Mucosa of stomach (tissue), 1 donor: ENCODE measurements around the gene TALDO1.

Experiments
- H3K27me3 ChIP-seq: one replicate; pipeline ENCODE4 v1.7.0; 2013; ENCODE audit warnings: mild to moderate bottlenecking, low read length; ENCODE audit not compliant: control insufficient read depth, insufficient read depth
- H3K36me3 ChIP-seq: one replicate; pipeline ENCODE4 v1.7.0; 2013; ENCODE audit warnings: low read length; ENCODE audit not compliant: control insufficient read depth, insufficient read depth
- H3K4me1 ChIP-seq: one replicate; pipeline ENCODE4 v1.7.0; 2013; ENCODE audit warnings: mild to moderate bottlenecking, low read length; ENCODE audit not compliant: control insufficient read depth, insufficient read depth
- H3K4me3 ChIP-seq: one replicate; pipeline ENCODE4 v1.7.0; 2013; ENCODE audit warnings: low read length
- H3K9ac ChIP-seq: one replicate; pipeline ENCODE4 v1.7.0; 2013; ENCODE audit warnings: mild to moderate bottlenecking, low read length, moderate library complexity
- H3K9me3 ChIP-seq: one replicate; pipeline ENCODE4 v1.7.0; 2013; ENCODE audit warnings: mild to moderate bottlenecking, low read length, moderate library complexity; ENCODE audit not compliant: control insufficient read depth
- donor health status: Pancreatic carcinoma.

Gene TALDO1

GRCh38 chr11:747158-748006, at the start of gene TALDO1:
Gene TALDO1, plus strand, starts transcription at chr11:747464. Its CDS starts 18 bp downstream, at chr11:747482.
- peak within 1 kb of the TSS; percentile 56 for H3K4me3 ChIP-seq
- H3K27me3 ChIP-seq = peaks cover 4% of the 10 kb centered on the region
- H3K36me3 ChIP-seq = no peaks in the 10 kb centered on the region
- no peaks in the 10 kb centered on the region for H3K9me3 ChIP-seq
- H3K4me1 ChIP-seq = peaks cover 16% of the 10 kb centered on the region
- peak within 1 kb of the TSS; percentile 72 for H3K9ac ChIP-seq

DNA sequence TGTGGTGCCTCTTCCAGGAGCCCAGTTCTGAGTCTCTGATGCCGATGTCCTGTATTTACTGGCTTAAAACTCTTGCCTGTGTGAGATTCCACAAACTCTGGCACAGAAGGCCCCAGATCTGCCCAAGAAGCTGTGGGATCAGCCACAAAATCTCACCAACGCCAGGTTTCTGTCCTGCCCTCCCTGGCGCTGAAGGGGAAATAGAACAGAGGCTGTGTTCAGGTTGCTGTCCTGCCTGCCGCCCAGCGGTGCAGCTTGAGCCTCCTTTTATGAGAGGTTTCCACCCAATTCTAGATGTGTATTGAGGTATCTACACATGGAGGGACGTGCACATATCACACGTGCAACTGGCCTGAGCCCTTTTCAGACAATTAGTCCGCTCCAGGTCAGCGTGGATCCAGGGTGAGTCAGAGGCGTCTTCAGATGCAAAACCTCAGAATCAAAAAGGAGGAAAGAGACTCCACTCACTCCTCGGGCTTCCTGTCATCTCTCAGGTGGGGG, 49.4 kb upstream of the TALDO1 start:
- H3K9ac ChIP-seq = no peak overlapping the region
- H3K36me3 ChIP-seq = no peaks in the 10 kb centered on the region
- H3K4me1 ChIP-seq = peaks cover 29% of the 10 kb centered on the region
- no peaks in the 10 kb centered on the region for H3K9me3 ChIP-seq
- H3K27me3 ChIP-seq = no peaks in the 10 kb centered on the region
- no peak overlapping the region for H3K4me3 ChIP-seq

DNA sequence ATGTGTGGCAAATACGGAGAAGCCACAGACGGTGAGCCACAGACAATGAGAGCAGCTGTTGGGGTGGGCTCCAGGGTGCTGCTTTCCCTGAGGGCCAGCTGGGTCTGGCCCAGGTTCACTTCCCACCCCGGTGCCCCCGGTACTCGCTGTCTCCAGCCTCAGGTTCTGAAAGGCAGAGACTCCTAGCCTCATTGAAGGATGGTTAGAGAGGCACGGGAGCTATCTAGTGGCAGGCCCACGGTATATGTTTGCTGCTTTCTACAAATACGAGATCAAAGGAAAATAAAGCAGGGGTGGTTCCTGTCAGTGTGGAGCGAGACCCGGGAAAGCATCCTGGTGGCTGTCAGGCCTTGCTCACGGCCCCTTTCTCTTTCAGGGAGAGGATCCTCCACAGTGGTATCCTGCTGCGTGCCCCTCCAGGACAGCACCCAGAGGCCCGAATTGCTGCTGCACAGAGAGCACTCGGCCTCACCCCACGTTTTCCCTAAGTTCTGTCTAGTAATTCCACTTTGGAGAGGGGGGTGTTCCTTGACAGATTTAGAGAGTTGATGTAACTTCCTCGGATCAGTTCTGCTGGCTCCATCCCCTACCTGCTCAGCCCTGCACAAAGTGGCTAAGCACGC, 48.7 kb upstream of the TALDO1 start:
- Histone ChIP-seq H3K9ac (no peak overlapping the region), H3K4me3 (no peak overlapping the region), H3K27me3 (no peaks in the 10 kb centered on the region), H3K4me1 (peaks cover 32% of the 10 kb centered on the region), H3K9me3 (no peaks in the 10 kb centered on the region), H3K36me3 (no peaks in the 10 kb centered on the region)

- no peaks in the 10 kb centered on the region for H3K36me3 ChIP-seq
- no peaks in the 10 kb centered on the region for H3K9me3 ChIP-seq
- no peak overlapping the region for H3K9ac ChIP-seq
- H3K4me3 ChIP-seq = no peak overlapping the region
- H3K4me1 ChIP-seq = peaks cover 32% of the 10 kb centered on the region
- no peaks in the 10 kb centered on the region for H3K27me3 ChIP-seq
Observed at GRCh38 chr11:699116-699508, 48.2 kb upstream of the TALDO1 start.

DNA sequence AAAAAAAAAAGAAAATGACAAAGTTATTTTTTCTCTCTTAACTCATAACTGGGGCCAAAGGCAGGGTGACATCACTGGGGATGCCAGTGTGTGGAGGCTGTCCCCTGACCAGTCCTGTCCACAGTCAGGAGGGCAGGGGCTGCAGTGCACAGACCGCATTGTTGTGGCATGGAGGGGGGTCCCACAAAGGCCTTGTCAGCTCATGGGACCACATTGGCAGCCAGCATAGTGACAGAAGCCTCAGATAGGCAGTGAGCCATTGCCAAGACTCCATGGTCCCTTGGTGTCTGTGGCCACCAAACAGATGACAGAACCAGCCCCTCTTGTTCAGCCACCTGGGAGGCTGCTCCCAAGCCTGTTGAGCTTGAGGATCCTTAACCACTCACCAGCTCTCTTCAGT, 47.5 kb upstream of the TALDO1 start:
- peaks cover 37% of the 10 kb centered on the region for H3K4me1 ChIP-seq
- no peak overlapping the region for H3K9ac ChIP-seq
- H3K9me3 ChIP-seq = no peaks in the 10 kb centered on the region
- H3K36me3 ChIP-seq = no peaks in the 10 kb centered on the region
- H3K27me3 ChIP-seq = no peaks in the 10 kb centered on the region
- H3K4me3 ChIP-seq = no peak overlapping the region

DNA sequence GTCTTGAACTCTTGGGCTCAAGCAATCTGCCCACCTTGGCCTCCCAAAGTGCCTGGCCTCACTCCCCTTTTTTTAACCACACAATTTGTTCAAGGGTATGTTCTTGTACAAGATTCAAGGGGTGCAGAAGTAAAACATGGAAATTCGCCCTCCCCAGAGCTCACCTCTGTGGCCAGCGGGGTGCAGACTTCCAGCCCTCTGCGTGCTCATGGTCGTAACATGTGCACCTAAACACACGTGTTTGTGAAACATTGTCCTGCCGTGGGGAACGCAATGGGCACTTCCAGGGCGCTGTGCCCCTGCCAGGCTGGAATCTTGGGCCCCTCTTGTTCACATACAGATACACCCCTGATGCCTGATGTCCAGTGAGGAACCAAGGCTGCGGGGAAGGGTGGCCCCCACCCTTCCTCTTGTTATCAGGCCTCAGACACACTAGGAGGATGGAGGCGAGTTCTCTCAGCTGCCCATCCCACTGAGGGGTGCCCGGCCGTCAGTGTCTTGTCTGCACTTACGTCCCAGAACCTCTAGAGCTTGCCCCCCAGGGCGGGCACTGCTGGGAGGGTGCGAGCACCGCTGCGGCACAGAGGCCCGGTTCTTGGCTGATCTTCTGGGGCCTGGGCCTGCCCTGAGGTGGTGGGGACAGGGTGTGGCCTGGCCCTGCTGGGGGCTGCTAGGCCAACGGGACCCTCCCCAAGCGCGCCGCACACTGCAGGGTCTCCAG, 45.4 kb upstream of the TALDO1 start:
- H3K4me1 ChIP-seq = peaks cover 32% of the 10 kb centered on the region
- H3K4me3 ChIP-seq = no peak overlapping the region
- no peaks in the 10 kb centered on the region for H3K9me3 ChIP-seq
- no peaks in the 10 kb centered on the region for H3K27me3 ChIP-seq
- H3K36me3 ChIP-seq = no peaks in the 10 kb centered on the region
- H3K9ac ChIP-seq = no peak overlapping the region

DNA sequence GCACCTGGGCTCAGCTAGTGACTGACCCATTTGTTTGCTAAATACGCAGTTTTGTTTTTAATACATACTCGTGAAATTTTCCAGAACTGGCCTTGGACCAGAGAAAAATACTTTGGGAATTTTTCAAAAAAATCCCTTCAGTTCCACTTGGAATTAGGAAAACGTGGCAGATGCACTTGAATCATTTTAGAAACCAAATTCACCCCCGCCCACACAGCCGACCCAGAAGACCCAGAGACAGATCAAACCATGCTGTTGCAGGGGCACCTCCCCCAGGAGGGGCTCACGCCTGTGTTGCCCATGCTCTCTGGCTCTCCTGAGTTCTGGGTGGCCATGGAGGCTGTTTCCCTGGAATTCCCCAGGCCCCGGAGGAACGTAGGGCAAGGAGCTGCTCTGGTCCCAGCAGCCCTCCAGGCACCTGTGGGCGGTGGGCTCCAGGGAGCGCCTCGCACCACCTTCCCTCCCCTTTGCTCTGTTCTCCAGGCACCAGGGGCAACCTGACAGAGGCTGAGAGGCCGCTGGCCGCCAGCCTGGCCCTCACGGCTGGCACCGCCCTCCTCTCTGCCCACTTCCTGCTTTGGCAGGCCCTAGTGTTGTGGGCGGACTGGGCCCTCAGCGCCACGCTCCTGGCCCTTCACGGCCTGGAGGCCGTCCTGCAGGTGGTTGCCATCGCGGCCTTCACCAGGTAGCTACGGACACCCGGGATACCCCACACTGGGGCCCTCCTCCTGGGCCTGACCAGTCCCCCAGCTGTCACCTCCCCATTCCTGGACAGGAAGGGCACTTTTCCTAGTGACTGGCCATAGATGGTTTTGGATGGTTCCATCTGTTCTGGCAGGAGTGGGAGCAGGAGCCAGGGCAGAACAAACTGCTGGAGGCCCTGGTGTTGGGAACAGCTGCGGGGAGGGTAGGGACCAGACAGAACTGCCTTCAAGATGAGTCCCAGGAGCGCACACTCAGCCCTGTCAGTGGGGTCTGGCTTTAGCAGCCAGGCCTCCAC, 44.5 kb upstream of the TALDO1 start:
- H3K9ac ChIP-seq = peak overlapping the region; percentile 61
- no peak overlapping the region for H3K4me3 ChIP-seq
- peaks cover 6% of the 10 kb centered on the region for H3K27me3 ChIP-seq
- H3K36me3 ChIP-seq = no peaks in the 10 kb centered on the region
- H3K9me3 ChIP-seq = no peaks in the 10 kb centered on the region
- peaks cover 40% of the 10 kb centered on the region for H3K4me1 ChIP-seq

DNA sequence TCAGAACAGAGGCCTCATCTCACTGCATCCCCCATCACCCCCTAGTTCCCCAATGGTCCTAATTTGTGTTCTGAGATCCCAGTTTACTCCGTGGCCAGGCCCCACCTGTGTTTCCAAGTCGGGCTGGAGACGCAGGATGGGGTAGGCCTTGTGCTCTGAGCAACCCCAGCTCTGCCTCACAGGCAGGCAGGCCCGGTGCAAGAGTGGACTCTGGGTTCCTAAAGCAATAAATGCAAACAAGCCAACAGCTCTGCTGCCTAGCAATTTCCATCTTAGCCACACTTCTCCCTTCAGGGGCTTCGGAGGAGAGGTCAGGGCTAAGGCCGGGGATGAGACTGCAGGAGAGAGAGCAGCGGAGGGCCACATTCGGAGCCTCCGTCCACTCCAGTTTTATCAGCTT, 43.8 kb upstream of the TALDO1 start:
- no peaks in the 10 kb centered on the region for H3K36me3 ChIP-seq
- peak overlapping the region; percentile 61 for H3K9ac ChIP-seq
- H3K4me1 ChIP-seq = peaks cover 48% of the 10 kb centered on the region
- no peaks in the 10 kb centered on the region for H3K9me3 ChIP-seq
- H3K27me3 ChIP-seq = peaks cover 10% of the 10 kb centered on the region
- H3K4me3 ChIP-seq = no peak overlapping the region

GRCh38 chr11:704228-704674, 43.0 kb upstream of the TALDO1 start:
- peaks cover 10% of the 10 kb centered on the region for H3K27me3 ChIP-seq
- peaks cover 49% of the 10 kb centered on the region for H3K4me1 ChIP-seq
- H3K9ac ChIP-seq = peak overlapping the region; percentile 49
- H3K9me3 ChIP-seq = no peaks in the 10 kb centered on the region
- no peak overlapping the region for H3K4me3 ChIP-seq
- H3K36me3 ChIP-seq = no peaks in the 10 kb centered on the region

DNA sequence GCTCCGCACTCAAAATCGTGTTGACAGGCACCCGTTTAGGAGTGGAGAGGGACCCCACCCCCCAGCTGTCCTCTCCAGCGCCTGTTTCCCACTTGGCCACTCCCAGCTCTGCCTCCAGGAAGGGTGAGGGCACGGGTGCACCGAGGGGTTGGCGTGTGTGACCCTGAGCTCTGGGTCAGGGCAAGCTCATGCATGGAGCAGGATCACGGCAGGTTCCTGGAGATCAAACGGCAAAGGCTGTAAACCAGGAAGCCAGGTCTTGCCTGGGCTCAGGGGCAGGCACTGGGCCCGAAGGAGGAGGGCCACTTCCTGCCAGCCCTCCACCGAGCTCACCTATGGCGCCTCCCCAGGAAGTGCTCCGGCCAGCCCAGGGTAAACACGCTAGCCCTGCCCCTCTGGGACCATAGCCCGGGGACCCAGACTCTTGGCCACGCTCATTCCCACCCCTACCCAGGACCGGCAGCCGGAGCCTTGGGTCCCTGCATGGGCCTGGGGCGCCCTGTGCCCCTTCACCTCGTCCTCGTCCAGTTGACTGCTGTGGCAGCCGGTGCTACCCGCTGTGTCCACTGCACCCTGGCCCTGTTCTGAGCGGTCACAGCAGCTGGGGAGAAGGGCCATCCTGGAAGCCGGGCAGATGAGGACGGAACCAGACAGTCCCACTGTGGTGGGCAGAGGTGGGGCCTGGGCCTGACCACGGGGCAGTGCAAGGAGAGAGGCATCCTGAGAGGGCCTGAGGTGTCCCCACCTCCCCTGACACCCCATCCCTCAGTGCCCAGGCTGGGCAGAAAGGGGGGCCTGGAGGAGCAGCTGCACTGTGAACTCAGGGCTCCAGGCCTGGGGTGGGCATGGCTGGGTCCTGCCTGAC, 42.3 kb upstream of the TALDO1 start:
- Histone ChIP-seq H3K36me3 (no peaks in the 10 kb centered on the region), H3K4me3 (peak overlapping the region; percentile 46), H3K27me3 (peaks cover 10% of the 10 kb centered on the region), H3K9me3 (no peaks in the 10 kb centered on the region), H3K4me1 (peaks cover 56% of the 10 kb centered on the region), H3K9ac (peak overlapping the region; percentile 49)
